IPS-18c (cell line): ENCODE measurements around the gene C4orf50.

Experiments
- H3K4me3 ChIP-seq: 2 replicates; pipeline ENCODE4 v1.7.0; 2013; ENCODE audit warnings: low read depth, mild to moderate bottlenecking, low read length, moderate library complexity; ENCODE audit not compliant: insufficient read depth
- H3K9me3 ChIP-seq: one replicate; pipeline ENCODE4 v1.6.1; 2013; ENCODE audit warnings: mild to moderate bottlenecking, low read length, moderate library complexity; ENCODE audit not compliant: control insufficient read depth, insufficient read depth

Gene C4orf50

GRCh38 chr4:6047130-6047673, 29.0 kb upstream of the C4orf50 start:
- H3K4me3 ChIP-seq, result no peak overlapping the region
- H3K9me3 ChIP-seq, result no peaks in the 10 kb centered on the region

GRCh38 chr4:6046526-6047129, 28.4 kb upstream of the C4orf50 start:
- no peaks in the 10 kb centered on the region for H3K9me3 ChIP-seq
- no peak overlapping the region for H3K4me3 ChIP-seq

- Histone ChIP-seq H3K9me3 (no peaks in the 10 kb centered on the region), H3K4me3 (no peak overlapping the region)
These were observed 26.6 kb upstream of the C4orf50 start for GRCh38 chr4:6044805-6045204.

- H3K4me3 ChIP-seq, result no peak overlapping the region
These were observed 26.0 kb upstream of the C4orf50 start for GRCh38 chr4:6044276-6044675.

GRCh38 chr4:6043843-6044242, 25.6 kb upstream of the C4orf50 start:
- Histone ChIP-seq H3K9me3 (no peaks in the 10 kb centered on the region), H3K4me3 (no peak overlapping the region)

More at GRCh38 chr4:6044276-6044675, 26.0 kb upstream of the C4orf50 start:
- H3K9me3 ChIP-seq, result no peaks in the 10 kb centered on the region

GRCh38 chr4:6043188-6043587, 25.0 kb upstream of the C4orf50 start:
- Histone ChIP-seq H3K4me3 (no peak overlapping the region), H3K9me3 (no peaks in the 10 kb centered on the region)

- no peaks in the 10 kb centered on the region for H3K9me3 ChIP-seq
These were observed 24.2 kb upstream of the C4orf50 start for GRCh38 chr4:6042293-6043063.

GRCh38 chr4:6041800-6042199, 23.6 kb upstream of the C4orf50 start:
- Histone ChIP-seq H3K4me3 (no peak overlapping the region), H3K9me3 (no peaks in the 10 kb centered on the region)

More at GRCh38 chr4:6042293-6043063, 24.2 kb upstream of the C4orf50 start:
- H3K4me3 ChIP-seq, result no peak overlapping the region

- no peak overlapping the region for H3K4me3 ChIP-seq
- no peaks in the 10 kb centered on the region for H3K9me3 ChIP-seq
These were observed 20.5 kb upstream of the C4orf50 start for GRCh38 chr4:6038711-6039110.

- H3K4me3 ChIP-seq, result no peak overlapping the region
- no peaks in the 10 kb centered on the region for H3K9me3 ChIP-seq
These were observed 17.6 kb upstream of the C4orf50 start for GRCh38 chr4:6035786-6036185.

GRCh38 chr4:6033381-6033780, 15.2 kb upstream of the C4orf50 start:
- H3K9me3 ChIP-seq, result no peaks in the 10 kb centered on the region
- no peak overlapping the region for H3K4me3 ChIP-seq

- Histone ChIP-seq H3K9me3 (no peaks in the 10 kb centered on the region), H3K4me3 (no peak overlapping the region)
These were observed 14.3 kb upstream of the C4orf50 start for GRCh38 chr4:6032249-6033244.

- Histone ChIP-seq H3K4me3 (no peak overlapping the region), H3K9me3 (no peaks in the 10 kb centered on the region)
These were observed 13.6 kb upstream of the C4orf50 start for GRCh38 chr4:6031846-6032245.

GRCh38 chr4:6030679-6031078, 12.4 kb upstream of the C4orf50 start:
- no peaks in the 10 kb centered on the region for H3K9me3 ChIP-seq
- no peak overlapping the region for H3K4me3 ChIP-seq

GRCh38 chr4:6029254-6029653, 11.0 kb upstream of the C4orf50 start:
- Histone ChIP-seq H3K4me3 (no peak overlapping the region), H3K9me3 (no peaks in the 10 kb centered on the region)

GRCh38 chr4:6028168-6028567, 9.9 kb upstream of the C4orf50 start:
- Histone ChIP-seq H3K9me3 (no peaks in the 10 kb centered on the region), H3K4me3 (no peak overlapping the region)

- Histone ChIP-seq H3K4me3 (no peak overlapping the region), H3K9me3 (no peaks in the 10 kb centered on the region)
These were observed 9.2 kb upstream of the C4orf50 start for GRCh38 chr4:6027392-6027791.
